Measurements from ENCODE around the gene IFITM2. TPM values are rescaled to one million over a fixed set of nuclear protein-coding genes. Genes with fewer than 3 reads are reported as not detected.
"Not testable (repeated sequence)": the region's sequence is repeated elsewhere in the genome, so short reads cannot be mapped to it uniquely, and the experiment has no call there.

The IFITM2 gene
- total RNA-seq, 4 donors from 2014 or later: 25.6 to 84.1 (median 45.1) TPM

DNA sequence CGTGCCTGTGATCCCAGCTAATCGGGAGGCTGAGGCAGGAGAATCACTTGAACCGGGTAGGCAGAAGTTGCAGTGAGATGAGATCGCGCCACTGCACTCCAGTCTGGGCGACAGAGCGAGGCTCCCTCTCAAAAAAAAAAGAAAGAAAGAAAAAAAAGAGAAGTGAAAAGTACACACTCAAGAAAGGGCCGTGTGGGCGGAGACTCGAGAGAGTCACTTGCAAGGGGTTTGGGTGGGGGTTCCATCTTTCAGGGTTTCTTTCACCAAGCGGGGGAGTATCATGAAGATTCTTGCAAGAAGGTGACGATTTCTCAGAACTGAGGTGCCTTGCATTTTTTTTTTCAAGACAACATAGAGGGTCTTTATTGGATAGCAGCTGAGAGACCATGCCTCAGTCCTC, 4.3 kb upstream of the IFITM2 start:
- Histone ChIP-seq H3K27me3 (peaks cover 17% of the 10 kb centered on the region), H3K4me1 (peaks cover 20% of the 10 kb centered on the region), H3K27ac (no peak overlapping the region), H3K4me3 (no peak overlapping the region), H3K36me3 (no peaks in the 10 kb centered on the region), H3K9me3 (no peaks in the 10 kb centered on the region)
- TF ChIP-seq POLR2AphosphoS5 (IDR thresholded peaks at IDR 0.05) (no peak), EP300 (IDR thresholded peaks at IDR 0.05) (no peak)
- TF ChIP-seq, protein P1, sequence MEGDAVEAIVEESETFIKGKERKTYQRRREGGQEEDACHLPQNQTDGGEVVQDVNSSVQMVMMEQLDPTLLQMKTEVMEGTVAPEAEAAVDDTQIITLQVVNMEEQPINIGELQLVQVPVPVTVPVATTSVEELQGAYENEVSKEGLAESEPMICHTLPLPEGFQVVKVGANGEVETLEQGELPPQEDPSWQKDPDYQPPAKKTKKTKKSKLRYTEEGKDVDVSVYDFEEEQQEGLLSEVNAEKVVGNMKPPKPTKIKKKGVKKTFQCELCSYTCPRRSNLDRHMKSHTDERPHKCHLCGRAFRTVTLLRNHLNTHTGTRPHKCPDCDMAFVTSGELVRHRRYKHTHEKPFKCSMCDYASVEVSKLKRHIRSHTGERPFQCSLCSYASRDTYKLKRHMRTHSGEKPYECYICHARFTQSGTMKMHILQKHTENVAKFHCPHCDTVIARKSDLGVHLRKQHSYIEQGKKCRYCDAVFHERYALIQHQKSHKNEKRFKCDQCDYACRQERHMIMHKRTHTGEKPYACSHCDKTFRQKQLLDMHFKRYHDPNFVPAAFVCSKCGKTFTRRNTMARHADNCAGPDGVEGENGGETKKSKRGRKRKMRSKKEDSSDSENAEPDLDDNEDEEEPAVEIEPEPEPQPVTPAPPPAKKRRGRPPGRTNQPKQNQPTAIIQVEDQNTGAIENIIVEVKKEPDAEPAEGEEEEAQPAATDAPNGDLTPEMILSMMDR (IDR thresholded peaks at IDR 0.05): no peak
- 80% methylated on average over 12 of the region's 12 CpGs for WGBS
- DNase-seq (ENCODE audit: low spot score in 2 of 2): no peak

DNA sequence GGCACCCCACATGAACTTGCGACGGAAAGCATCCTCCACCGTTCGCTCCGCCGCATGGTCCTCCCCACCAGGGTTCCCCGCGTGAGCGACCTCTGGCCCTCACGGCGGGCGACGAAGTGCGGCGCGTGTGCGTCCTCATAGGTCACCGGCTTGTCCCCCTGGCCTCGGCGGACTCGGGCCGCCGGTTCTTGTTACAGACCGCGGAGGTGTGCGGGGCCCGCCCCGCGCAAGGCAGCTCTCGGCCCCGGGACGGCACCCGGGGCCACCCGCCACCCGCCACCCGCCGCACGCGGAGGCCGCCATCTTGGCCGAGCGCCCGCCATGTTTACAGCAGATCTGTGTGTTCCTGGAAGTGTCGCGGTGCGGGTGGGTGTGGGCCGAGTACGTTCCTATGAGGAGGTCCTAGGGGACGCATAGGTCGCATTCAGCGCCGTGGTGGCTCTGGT, 3.5 kb upstream of the IFITM2 start:
- no peak for DNase-seq (ENCODE audit: low spot score in 2 of 2)
- Histone ChIP-seq H3K9me3 (no peaks in the 10 kb centered on the region), H3K4me3 (no peak overlapping the region), H3K27me3 (peaks cover 11% of the 10 kb centered on the region), H3K27ac (no peak overlapping the region), H3K4me1 (peaks cover 25% of the 10 kb centered on the region), H3K36me3 (no peaks in the 10 kb centered on the region)
- TF ChIP-seq POLR2A (IDR thresholded peaks at IDR 0.05): no peak
- TF ChIP-seq POLR2AphosphoS5 (IDR thresholded peaks at IDR 0.05): no peak
- TF ChIP-seq, protein P1 (IDR thresholded peaks at IDR 0.05): no peak
- 73% methylated on average over 37 of the region's 52 CpGs for WGBS

DNA sequence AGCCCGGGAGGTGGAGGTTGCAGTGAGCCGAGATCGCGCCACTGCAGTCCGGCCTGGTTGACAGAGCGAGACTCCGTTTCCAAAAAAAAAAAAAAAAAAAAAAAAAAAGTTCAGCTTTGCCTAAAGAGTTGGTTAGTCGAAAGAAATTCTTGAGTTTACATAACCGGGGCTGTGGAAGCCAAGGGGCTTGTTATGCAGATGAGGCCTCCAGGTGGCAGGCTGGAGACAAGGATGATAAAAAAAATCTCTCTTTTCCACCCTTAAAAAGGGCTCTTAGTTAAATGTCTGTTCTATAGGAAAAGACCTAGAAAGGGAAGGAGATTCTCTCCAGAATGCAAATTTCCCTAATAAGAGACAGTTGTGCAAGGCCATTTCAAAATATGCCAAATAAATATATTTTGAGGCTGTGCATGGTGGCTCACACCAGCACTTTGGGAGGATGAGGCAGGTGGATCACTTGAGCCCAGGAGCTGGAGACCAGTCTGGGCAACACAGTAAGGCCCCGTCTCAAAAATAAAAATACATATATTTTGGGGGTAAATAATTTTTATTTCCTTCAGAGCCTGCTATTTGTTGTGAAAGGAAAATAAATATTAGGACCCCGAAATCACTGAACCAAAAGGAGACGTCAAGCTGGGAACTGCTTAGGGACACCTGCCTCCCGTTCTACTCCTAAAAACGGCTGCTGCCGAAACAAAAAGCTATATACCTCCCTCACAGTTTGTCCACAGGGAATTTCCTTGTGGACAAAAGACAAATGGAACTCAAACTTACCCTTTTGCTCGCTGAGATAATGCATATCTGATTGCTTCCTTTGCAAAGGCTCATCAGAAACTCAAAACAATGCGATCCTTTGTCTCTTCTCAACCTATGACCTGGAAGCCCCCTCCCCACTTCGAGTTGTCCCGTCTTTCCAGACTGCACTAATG, 2.4 kb upstream of the IFITM2 start:
- Histone ChIP-seq H3K9me3 (no peaks in the 10 kb centered on the region), H3K4me3 (no peak overlapping the region), H3K36me3 (no peaks in the 10 kb centered on the region), H3K4me1 (peaks cover 35% of the 10 kb centered on the region), H3K27me3 (no peaks in the 10 kb centered on the region), H3K27ac (no peak overlapping the region)
- DNase-seq (ENCODE audit: low spot score in 2 of 2): no peak
- WGBS: 37% methylated on average over 19 of the region's 19 CpGs
- TF ChIP-seq, protein P1 (IDR thresholded peaks at IDR 0.05): peak; percentile 33 to 46
- TF ChIP-seq EP300 (IDR thresholded peaks at IDR 0.05): no peak

DNA sequence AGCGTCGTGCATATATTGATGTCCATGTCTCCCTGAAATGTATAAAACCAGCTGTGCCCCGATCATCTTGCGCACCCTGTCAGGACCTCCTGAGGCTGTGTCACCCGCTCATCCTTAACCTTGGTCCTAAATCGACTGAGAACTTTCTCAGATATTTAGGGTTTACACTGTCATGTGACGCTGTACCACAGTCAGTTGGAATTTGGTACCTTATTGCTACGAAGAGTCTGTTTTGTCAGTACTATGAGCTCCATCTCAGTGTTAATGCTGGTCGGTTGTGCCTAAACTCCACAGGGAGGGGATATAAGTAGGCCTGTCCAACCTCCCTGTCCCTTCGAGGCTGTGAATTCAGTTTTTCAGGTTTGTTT, 1.8 kb upstream of the IFITM2 start:
- Histone ChIP-seq H3K9me3 (no peaks in the 10 kb centered on the region), H3K36me3 (no peaks in the 10 kb centered on the region), H3K4me1 (peaks cover 35% of the 10 kb centered on the region), H3K27ac (no peak overlapping the region), H3K27me3 (no peaks in the 10 kb centered on the region), H3K4me3 (no peak overlapping the region)
- DNase-seq (ENCODE audit: low spot score in 2 of 2): no peak
- no peak for TF ChIP-seq EP300 (IDR thresholded peaks at IDR 0.05)
- TF ChIP-seq, protein P1 (IDR thresholded peaks at IDR 0.05): no peak
- no peak for TF ChIP-seq POLR2A (IDR thresholded peaks at IDR 0.05)
- no peak for TF ChIP-seq POLR2AphosphoS5 (IDR thresholded peaks at IDR 0.05)
- WGBS: 91% methylated on average over 10 of the region's 10 CpGs

DNA sequence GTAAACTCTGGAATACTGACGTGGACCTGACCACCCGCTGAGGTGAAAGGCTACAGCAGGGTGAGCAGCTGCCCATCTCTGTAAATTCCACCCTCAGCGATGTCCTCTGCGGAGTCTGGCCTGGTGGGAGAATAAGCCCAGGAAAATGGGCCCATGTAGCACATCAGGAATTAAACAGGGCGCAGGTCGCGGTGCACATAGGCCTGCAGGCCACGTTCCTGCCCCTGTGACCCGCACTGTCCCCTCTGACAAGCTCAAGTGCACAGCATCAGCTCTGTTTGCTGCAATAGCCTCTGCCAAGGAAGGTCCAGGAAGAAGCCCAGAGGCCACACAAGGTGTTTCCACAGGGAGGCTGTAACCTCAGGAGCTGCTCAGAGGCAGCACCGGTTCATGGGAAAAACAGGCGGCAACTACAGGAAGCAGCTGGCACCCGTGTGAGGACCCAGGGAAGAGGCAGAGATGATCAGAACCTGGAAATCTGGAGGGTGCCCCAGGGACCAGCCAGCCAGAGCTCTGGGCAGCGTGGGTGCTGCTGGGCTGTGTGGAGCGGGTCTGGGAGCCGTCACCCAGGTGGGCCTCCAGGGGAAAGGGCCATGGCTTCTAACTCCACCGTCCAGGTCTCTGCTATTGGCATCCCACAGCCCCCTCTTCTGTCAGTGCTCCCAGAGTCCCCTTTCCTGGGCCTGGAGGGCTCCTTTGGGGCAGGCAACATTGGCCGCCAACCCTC, 808 bp upstream of the IFITM2 start:
- Histone ChIP-seq H3K4me1 (peaks cover 37% of the 10 kb centered on the region), H3K27ac (peak overlapping the region; percentile 87), H3K36me3 (no peaks in the 10 kb centered on the region), H3K27me3 (no peaks in the 10 kb centered on the region), H3K4me3 (no peak overlapping the region), H3K9me3 (no peaks in the 10 kb centered on the region)
- 91% methylated on average over 16 of the region's 17 CpGs for WGBS
- TF ChIP-seq EP300 (IDR thresholded peaks at IDR 0.05) (no peak), POLR2AphosphoS5 (IDR thresholded peaks at IDR 0.05) (no peak), POLR2A (IDR thresholded peaks at IDR 0.05) (no peak)
- TF ChIP-seq, protein P1 (IDR thresholded peaks at IDR 0.05): no peak
- no peak for DNase-seq (ENCODE audit: low spot score in 2 of 2)

DNA sequence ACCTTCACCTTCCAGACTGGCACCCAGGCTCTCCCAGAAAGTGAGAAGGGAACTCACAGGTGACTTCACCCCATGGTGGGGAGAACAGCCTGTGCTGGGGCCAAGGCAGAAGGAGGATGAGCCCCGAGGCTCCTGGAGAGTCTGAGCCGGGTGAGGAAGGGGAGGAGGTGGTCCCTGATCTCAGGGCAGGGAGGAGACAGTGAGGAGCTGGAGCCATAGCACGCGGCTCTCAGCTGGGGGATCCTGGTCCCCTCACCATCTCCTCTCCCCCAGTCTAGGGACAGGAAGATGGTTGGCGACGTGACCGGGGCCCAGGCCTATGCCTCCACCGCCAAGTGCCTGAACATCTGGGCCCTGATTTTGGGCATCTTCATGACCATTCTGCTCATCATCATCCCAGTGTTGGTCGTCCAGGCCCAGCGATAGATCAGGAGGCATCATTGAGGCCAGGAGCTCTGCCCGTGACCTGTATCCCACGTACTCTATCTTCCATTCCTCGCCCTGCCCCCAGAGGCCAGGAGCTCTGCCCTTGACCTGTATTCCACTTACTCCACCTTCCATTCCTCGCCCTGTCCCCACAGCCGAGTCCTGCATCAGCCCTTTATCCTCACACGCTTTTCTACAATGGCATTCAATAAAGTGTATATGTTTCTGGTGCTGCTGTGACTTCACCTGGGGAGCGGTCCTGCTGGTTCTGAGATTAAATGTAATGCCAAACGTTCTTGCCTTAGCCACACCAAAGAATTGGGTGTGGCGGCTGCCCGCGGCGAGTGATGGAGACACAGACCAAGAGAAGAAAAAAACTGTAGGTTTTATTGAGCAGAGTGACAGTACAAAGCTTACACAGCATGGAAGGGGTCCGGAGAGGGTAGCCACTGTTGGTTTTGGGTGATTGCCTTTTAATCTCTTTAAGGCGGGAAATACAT, 1.4 kb downstream of the IFITM2 start:
- not testable (repeated sequence) for H3K36me3 ChIP-seq; H3K27me3 ChIP-seq; H3K9me3 ChIP-seq; DNase-seq (ENCODE audit: low spot score in 2 of 2)
- Histone ChIP-seq H3K4me1 (peaks cover 52% of the 10 kb centered on the region), H3K27ac (peak overlapping the region; percentile 87), H3K4me3 (peak overlapping the region; percentile 53)
- WGBS: 19% methylated on average over 20 of the region's 24 CpGs
